ENCODE results near the gene ZNF547. TPM values are rescaled to one million over a fixed set of nuclear protein-coding genes. Genes with fewer than 3 reads are reported as not detected.
A peak's percentile ranks its signal among the peaks of the same experiment; 100 is the strongest.

ZNF547 gene
- polyA plus RNA-seq (2013, experiment 1 of 2; ENCODE audit: insufficient read length): 2.2 TPM
- polyA plus RNA-seq (2013, experiment 2 of 2; ENCODE audit: insufficient read length): 1.7 TPM

- DNase-seq: peak; percentile 100
Measured at GRCh38 chr19:57362997-57363687, at the start of gene ZNF547, which contains the start of gene TRAPPC2B. TSS of gene ZNF547 (plus strand) at chr19:57363551. CDS start at chr19:57368556, 5,005 bp downstream. TSS of gene TRAPPC2B (plus strand) at chr19:57363551. CDS start at chr19:57364834, 1,283 bp downstream.

- DNase-seq: no peak
Measured at GRCh38 chr19:57314146-57314545, 49.2 kb upstream of the ZNF547 start.

GRCh38 chr19:57317503-57317902 is 45.8 kb upstream of the ZNF547 start:
- DNase-seq: no peak

GRCh38 chr19:57319869-57320179 is 43.5 kb upstream of the ZNF547 start:
- DNase-seq: no peak

GRCh38 chr19:57320180-57321084 is 42.9 kb upstream of the ZNF547 start, which contains the start of gene ZNF543:
TSS of gene ZNF543 (plus strand) at chr19:57320472. CDS start at chr19:57320854, 382 bp downstream.
- DNase-seq: peak; percentile 97

GRCh38 chr19:57321116-57321515 is 42.2 kb upstream of the ZNF547 start:
- no peak for DNase-seq

GRCh38 chr19:57321751-57322150 is 41.6 kb upstream of the ZNF547 start:
- no peak for DNase-seq

GRCh38 chr19:57324992-57325391 is 38.4 kb upstream of the ZNF547 start:
- DNase-seq: no peak

- no peak for DNase-seq
Measured at GRCh38 chr19:57327993-57328392, 35.4 kb upstream of the ZNF547 start.

GRCh38 chr19:57334191-57334590 is 29.2 kb upstream of the ZNF547 start:
- no peak for DNase-seq

GRCh38 chr19:57338877-57339276 is 24.5 kb upstream of the ZNF547 start:
- no peak for DNase-seq

- no peak for DNase-seq
Measured at GRCh38 chr19:57342582-57342981, 20.8 kb upstream of the ZNF547 start.

GRCh38 chr19:57348136-57348535 is 15.2 kb upstream of the ZNF547 start:
- DNase-seq: peak; percentile 42

GRCh38 chr19:57350877-57351805 is 12.2 kb upstream of the ZNF547 start, which contains the start of gene ZNF304:
TSS of gene ZNF304 (plus strand) at chr19:57351271. CDS start at chr19:57351665, 394 bp downstream.
- peak; percentile 98 for DNase-seq

GRCh38 chr19:57351867-57352266 is 11.5 kb upstream of the ZNF547 start:
- no peak for DNase-seq

GRCh38 chr19:57355916-57356315 is 7.4 kb upstream of the ZNF547 start:
- DNase-seq: no peak

- DNase-seq: no peak
Measured at GRCh38 chr19:57357406-57357805, 5.9 kb upstream of the ZNF547 start.

- no peak for DNase-seq
Measured at GRCh38 chr19:57359300-57359699, 4.1 kb upstream of the ZNF547 start.

GRCh38 chr19:57362419-57362818 is 932 bp upstream of the ZNF547 start:
- no peak for DNase-seq

GRCh38 chr19:57363688-57364181 is 384 bp downstream of the ZNF547 start:
- DNase-seq: no peak

- DNase-seq: no peak
Measured at GRCh38 chr19:57366776-57367175, 3.4 kb downstream of the ZNF547 start.

GRCh38 chr19:57374179-57374578 is 10.8 kb downstream of the ZNF547 start:
- no peak for DNase-seq
